ENCODE measurements around the gene FRMD4B. TPM values are rescaled to one million over a fixed set of nuclear protein-coding genes. Genes with fewer than 3 reads are reported as not detected.

FRMD4B gene
- polyA plus RNA-seq, 2 of the 4 experiments (the other 2 are of a cell fraction), result 0.92 to 5.9 TPM

DNA sequence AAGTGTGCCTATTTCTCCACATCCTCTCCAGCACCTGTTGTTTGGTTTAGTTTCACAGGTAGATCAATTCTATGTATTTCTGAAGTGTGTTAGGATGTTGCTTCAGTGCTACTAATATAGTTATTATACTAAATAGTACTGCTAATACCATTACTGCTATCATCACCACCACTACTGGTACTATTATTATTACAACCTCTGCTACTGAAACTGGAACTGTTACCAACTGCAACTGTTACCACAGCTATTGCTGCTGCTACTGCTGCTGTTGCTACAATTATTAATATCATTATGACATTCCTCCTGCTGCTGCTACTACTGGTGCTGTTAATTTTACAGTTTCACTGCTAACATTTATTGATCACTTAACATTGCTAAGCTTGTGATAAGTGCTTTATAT, 255.2 kb downstream of the FRMD4B start:
- no peak for FAIRE-seq
- ATAC-seq, result no peak
- POLR2A ChIA-PET, result no interaction called here
- CTCF ChIA-PET, result interaction anchor here (1.6 to 2.2 kb wide), 2 partner anchors 10 to 31 kb away, joined by 6 to 11 read pairs; no protein-coding TSS in a partner anchor
- no peak for DNase-seq (ENCODE audit: low read depth in 1 of 2, low spot score in 1 of 2)
- Histone ChIP-seq H3K4me3 (no peak overlapping the region), H3K27ac (no peak overlapping the region), H3K4me1 (no peaks in the 10 kb centered on the region), H3K9me3 (no peaks in the 10 kb centered on the region), H3K4me2 (no peak overlapping the region)
- TF ChIP-seq NFE2L2 (conservative IDR thresholded peaks at IDR 0.05; ENCODE audit: low read length) (no peak), MAX (IDR thresholded peaks at IDR 0.05) (no peak), HDAC2 (IDR thresholded peaks at IDR 0.05) (no peak), MAFK (IDR thresholded peaks at IDR 0.05; ENCODE audit: partially characterized antibody) (no peak), NPAS2 (CRISPR knock-in tag; IDR thresholded peaks at IDR 0.05; ENCODE audit: borderline replicate concordance) (no peak), CTCF (IDR thresholded peaks at IDR 0.05) (no peak), RARB (CRISPR knock-in tag; IDR thresholded peaks at IDR 0.05) (no peak), GATA3 (IDR thresholded peaks at IDR 0.05; ENCODE audit: borderline replicate concordance) (no peak), MAZ (IDR thresholded peaks at IDR 0.05; ENCODE audit: borderline replicate concordance, low read depth, low read length) (no peak), CEBPB (IDR thresholded peaks at IDR 0.05) (no peak), ELK1 (IDR thresholded peaks at IDR 0.05; ENCODE audit: low read depth, low read length) (no peak)

- Histone ChIP-seq H3K4me2 (no peak overlapping the region), H3K4me1 (no peaks in the 10 kb centered on the region), H3K9me3 (no peaks in the 10 kb centered on the region), H3K27ac (no peak overlapping the region), H3K4me3 (no peak overlapping the region)
- ChIA-PET CTCF (interaction anchor here (0.8 kb wide), 1 partner anchor 8 kb away, joined by 4 read pairs; no protein-coding TSS in a partner anchor), POLR2A (no interaction called here)
- FAIRE-seq (no peak), ATAC-seq (no peak), DNase-seq (ENCODE audit: low read depth in 1 of 2, low spot score in 1 of 2) (no peak)
- TF ChIP-seq HES2 (IDR thresholded peaks at IDR 0.05) (no peak), ZFP36 (IDR thresholded peaks at IDR 0.05; ENCODE audit: borderline replicate concordance, partially characterized antibody) (no peak), JUNB (IDR thresholded peaks at IDR 0.05) (no peak), RAD21 (conservative IDR thresholded peaks at IDR 0.05 in 1 of 2, IDR thresholded peaks at IDR 0.05 in 1 of 2) (no peak), RCOR1 (IDR thresholded peaks at IDR 0.05; ENCODE audit: low read depth, low read length) (no peak), HOXB13 (CRISPR knock-in tag; IDR thresholded peaks at IDR 0.05; ENCODE audit: low read depth) (no peak), PBX3 (IDR thresholded peaks at IDR 0.05) (no peak), NFE2L2 (conservative IDR thresholded peaks at IDR 0.05; ENCODE audit: low read length) (no peak), ELK1 (IDR thresholded peaks at IDR 0.05; ENCODE audit: low read depth, low read length) (no peak), HDAC2 (IDR thresholded peaks at IDR 0.05) (no peak), CTCF (IDR thresholded peaks at IDR 0.05) (no peak), E2F6 (IDR thresholded peaks at IDR 0.05; ENCODE audit: borderline replicate concordance, low read depth) (no peak), JUN (IDR thresholded peaks at IDR 0.05) (no peak), RFX5 (IDR thresholded peaks at IDR 0.05) (no peak), KDM1A (IDR thresholded peaks at IDR 0.05; ENCODE audit: low read depth) (no peak), SMC3 (IDR thresholded peaks at IDR 0.05) (no peak), NPAS2 (CRISPR knock-in tag; IDR thresholded peaks at IDR 0.05; ENCODE audit: borderline replicate concordance) (no peak)
- TF ChIP-seq, protein P1, sequence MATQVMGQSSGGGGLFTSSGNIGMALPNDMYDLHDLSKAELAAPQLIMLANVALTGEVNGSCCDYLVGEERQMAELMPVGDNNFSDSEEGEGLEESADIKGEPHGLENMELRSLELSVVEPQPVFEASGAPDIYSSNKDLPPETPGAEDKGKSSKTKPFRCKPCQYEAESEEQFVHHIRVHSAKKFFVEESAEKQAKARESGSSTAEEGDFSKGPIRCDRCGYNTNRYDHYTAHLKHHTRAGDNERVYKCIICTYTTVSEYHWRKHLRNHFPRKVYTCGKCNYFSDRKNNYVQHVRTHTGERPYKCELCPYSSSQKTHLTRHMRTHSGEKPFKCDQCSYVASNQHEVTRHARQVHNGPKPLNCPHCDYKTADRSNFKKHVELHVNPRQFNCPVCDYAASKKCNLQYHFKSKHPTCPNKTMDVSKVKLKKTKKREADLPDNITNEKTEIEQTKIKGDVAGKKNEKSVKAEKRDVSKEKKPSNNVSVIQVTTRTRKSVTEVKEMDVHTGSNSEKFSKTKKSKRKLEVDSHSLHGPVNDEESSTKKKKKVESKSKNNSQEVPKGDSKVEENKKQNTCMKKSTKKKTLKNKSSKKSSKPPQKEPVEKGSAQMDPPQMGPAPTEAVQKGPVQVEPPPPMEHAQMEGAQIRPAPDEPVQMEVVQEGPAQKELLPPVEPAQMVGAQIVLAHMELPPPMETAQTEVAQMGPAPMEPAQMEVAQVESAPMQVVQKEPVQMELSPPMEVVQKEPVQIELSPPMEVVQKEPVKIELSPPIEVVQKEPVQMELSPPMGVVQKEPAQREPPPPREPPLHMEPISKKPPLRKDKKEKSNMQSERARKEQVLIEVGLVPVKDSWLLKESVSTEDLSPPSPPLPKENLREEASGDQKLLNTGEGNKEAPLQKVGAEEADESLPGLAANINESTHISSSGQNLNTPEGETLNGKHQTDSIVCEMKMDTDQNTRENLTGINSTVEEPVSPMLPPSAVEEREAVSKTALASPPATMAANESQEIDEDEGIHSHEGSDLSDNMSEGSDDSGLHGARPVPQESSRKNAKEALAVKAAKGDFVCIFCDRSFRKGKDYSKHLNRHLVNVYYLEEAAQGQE (IDR thresholded peaks at IDR 0.05), result no peak
- WGBS (ENCODE audit: missing lambda C conversion rate), result 15% methylated on average over 1 of the region's 1 CpG
Observed at GRCh38 chr3:69129531-69129930, 256.4 kb downstream of the FRMD4B start.

Data from A549 (cell line).